IPS-NIHi11 (cell line): ENCODE data around the gene DCC.

ENCODE experiments used
- DNase-seq: peaks from one replicate; pipeline ENCODE4 v3.0.0; 2012; ENCODE audit warnings: mixed read lengths, low spot score

DCC gene

GRCh38 chr18:52822160-52822559 is 482.2 kb downstream of the DCC start:
- DNase-seq, result no peak

- DNase-seq, result no peak
These were observed 484.1 kb downstream of the DCC start for GRCh38 chr18:52824126-52824525.

GRCh38 chr18:52826994-52827393 is 487.0 kb downstream of the DCC start:
- peak; percentile 42 for DNase-seq

DNA sequence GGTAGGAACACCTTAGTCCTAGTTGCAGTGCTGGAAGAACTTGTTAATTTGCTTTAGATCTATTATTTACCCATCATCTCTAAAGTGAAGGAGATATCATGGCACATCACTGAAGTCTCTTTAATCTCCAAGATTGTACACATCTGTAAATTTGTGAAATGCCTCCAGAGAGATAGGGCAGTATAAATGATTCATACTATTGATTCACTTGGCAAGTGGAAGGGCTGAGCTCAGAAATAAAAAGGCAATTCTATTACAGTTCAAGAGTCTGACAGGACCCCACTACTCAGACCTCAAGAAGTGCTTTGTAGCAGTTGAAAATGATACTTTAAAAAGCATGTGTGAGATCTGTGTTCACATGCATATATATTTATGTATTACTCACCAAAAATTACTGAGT is 489.3 kb downstream of the DCC start:
- DNase-seq, result no peak

GRCh38 chr18:52829876-52830405 is 489.9 kb downstream of the DCC start:
- no peak for DNase-seq

- no peak for DNase-seq
These were observed 504.3 kb downstream of the DCC start for GRCh38 chr18:52844323-52844722.

DNA sequence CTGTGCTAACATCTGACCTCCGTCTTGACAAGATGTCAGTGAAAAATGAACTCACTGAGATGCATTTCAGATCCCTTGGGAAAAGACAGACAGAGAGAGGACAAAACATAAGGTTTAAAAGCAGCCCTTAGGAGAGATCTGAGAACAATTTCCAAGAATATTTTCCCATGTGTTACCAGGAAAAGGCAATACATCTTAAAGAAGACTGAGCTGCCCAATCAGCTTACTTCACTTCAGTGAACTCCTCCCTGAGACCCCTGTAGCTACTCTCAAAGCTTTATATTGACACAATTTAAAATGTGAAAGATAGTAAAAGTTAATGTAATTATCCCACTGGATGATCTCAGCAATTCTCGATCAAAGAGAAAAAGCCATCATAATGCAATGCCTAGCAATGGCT is 505.0 kb downstream of the DCC start:
- no peak for DNase-seq

DNA sequence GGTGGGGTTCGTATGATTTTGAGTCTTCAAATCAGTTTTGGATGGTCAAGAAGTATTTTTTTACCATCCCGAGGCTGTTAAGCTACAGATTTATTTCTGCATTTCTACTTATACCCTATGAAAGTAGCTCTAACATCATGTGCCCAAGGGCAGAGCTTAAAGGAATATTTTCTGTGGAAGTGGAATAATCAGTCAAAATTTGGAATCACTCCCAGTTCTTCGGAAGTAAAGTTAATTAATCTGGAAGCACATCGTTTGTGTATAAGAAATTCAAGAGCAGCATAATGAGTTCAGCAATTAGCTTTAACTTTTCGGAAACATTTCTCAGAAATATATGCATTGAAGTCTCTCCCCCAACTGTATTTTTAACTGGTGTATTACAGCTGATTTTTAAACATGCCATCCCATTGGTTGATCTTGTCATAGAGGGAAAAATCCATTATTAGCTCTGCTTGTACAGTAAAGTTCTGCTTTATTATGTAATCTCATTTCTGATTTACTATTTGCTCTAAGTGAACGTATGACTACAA is 510.1 kb downstream of the DCC start:
- no peak for DNase-seq

DNA sequence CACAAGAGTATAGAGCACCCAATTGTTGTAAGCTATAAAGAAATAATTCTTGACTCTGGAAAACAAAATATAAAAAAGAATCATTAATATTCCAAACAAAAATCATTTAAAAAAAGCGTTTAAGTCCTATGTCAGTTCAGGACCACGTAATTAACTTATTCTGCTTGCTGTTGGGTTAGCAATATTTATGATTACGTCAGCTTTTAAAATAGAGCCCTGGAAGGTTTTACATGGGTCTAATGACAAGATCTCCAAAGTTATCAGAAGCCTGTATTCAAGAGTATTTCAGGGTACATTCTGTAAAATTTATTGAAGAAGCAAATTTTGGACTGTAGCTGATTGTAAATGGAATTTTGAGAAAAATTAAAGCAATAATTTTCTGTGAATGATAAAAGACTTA is 521.6 kb downstream of the DCC start:
- no peak for DNase-seq

DNA sequence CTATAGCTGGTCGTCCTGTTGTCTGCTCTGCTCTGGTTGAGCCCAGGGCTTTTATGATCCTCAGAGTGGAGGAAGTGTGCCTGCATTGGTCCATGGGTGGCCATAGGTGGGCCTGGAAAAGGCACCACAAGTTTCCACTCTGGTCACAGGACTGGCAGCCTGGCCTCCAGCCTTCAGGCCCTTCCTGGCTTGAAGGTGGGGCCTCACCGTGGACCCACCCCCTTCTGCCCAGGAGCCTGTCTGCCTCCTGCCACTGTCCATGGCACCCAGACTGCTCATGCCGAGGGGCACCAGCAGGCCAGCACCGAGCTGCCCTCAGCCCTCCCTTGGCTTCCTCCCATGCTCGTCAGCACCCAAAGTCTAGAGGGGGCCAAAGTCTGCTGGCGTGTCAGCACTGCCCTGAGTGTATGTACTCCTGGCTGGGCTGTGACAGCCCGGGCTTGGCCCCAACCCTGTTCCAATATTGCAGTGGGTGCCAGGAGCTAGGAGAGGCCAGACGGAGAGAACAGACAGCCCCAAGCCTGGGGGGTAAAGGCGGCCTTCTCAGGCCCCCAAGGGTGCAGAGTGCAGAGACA is 529.4 kb downstream of the DCC start:
- DNase-seq, result no peak

DNA sequence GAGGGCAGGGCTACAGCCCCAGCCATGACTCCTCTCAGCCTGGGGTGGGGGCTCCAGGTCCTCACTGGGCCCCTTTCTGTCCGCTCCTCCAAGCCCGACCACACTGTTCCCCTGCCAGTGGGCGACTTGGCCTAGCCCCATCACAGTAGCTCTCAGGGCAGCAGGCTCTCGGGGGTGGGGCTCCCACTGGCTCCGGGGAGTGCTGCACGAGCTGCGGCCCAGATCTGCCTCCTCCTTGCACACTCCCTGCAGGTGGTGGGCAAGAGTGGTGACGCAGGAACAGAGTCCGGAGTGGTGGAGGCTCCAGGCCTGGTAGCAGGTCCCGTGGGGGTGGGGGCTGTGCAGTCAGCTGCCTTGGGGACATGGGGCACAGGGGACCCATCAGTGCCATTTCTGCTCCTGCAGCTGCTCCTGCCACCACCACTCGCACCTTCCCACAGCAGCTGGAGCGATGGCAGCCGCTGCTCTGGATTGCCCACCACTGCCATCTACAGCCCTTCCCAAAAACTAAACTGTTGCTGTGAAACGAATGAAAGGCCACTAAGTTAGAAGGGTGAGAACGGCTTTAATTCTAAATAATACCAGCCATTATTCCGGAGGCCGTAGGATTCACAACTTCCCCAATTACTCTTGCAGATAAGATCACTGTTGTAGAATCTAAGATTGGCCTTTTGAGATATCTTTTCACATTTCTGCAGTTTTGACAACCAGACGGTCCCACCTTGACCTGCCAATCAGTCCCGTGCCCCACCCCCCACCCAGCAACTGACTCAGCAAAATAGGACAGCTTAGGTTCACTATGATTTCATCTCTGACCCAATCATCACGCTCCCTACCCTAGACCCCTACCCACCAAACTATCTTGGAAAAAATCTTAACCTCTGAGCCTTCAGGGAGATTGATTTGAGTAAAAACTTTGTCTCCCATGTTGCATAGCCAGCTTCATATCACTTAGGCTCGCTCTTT is 530.2 kb downstream of the DCC start:
- peak; percentile 19 for DNase-seq

GRCh38 chr18:52874774-52875173 is 534.8 kb downstream of the DCC start:
- no peak for DNase-seq

DNA sequence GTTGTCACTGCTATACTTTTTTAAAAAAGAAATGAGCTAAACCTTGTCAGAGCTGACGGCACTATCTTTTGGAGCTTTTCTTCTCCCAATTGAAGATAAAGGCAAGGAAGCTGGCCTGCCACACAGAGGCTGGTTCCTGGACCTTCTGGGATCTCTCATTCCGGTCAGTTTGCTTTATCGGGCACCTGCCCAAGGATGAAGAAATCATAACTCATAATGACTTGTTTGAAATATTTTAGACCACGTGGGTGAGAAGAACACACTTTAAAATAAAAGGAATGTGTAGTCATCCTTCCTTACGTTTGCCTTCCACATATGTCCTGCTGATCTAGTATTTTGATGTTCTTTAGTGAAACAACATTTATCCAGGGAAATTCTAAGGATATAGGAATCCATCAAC is 535.7 kb downstream of the DCC start:
- DNase-seq, result no peak

DNA sequence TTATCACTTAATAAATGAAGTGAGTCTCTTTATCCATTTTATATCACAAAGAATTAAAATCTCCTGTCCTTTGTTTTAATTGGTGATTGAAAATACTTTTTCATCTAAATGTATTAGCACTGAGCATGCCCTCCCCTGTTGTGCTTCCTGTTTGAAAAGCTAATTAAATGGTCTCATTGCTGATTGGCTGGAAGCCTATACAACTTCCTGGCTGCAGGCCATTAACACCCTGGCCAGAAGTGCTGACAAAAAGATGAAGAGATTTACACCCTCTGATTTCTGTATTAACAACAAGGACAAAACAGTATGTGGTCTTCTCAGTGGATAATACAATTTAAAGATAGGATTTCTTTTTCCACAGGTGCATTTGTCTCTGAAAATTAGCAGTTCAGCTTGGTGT is 548.0 kb downstream of the DCC start:
- DNase-seq, result peak; percentile 28

DNA sequence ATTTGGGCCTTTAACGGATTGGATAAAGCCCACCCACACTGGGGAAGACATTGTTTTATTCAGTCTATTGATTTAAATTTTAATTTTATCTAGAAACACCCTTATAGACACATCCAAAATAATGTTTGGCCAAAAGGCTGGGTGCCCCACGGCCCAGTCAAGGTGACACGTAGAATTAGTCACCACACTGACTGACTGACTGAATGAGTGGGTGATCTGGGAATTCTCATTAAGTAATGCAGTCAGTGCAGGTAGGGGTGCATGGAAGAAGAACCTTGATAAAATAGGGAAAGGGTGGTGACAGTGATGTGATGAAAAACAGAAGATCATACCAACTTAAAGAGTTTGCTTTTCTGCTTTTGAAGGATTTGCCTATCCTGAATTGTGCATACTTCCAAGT is 554.8 kb downstream of the DCC start:
- no peak for DNase-seq

DNA sequence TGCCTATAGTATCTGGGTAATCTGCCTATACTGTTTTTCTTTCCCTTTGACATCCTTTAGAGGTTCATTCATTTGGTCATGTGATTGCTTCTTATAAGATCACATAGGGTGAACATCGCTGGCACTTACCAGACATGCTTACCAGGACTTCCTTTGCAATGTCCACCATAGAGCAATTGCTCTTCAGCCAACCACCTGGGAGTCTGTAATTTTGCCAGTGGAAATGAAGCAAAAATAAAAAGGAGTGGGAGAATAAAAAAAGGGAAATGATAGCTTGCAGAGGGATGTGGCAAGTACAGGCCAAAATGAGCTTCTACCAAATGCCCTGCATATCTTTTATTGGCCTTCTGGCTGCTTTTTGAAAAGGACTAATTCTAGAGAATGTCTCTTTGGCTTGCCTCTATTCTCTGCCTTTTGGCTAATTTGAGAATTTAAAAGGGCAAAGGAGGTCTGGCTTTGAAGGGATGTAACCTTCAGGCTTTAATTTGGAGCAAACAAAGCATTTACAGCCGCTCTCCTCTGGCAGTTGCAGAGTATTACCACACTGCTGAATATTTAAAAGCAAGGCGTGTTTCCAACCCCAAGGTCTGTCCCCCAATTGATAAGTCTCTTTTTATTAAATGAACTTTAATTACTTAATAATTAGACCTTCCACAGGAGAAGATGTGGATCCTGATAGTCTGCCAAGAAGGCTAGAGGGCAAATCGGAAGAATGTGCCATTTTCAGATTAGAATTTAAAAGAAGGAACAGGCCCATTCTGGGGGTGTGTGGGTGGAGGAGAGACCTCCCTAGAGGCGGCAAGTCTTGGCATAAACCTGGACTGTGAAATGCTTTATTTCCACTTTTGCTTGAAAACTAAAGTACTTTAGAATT is 557.9 kb downstream of the DCC start:
- DNase-seq, result no peak

GRCh38 chr18:52898485-52899058 is 558.6 kb downstream of the DCC start:
- DNase-seq, result no peak

DNA sequence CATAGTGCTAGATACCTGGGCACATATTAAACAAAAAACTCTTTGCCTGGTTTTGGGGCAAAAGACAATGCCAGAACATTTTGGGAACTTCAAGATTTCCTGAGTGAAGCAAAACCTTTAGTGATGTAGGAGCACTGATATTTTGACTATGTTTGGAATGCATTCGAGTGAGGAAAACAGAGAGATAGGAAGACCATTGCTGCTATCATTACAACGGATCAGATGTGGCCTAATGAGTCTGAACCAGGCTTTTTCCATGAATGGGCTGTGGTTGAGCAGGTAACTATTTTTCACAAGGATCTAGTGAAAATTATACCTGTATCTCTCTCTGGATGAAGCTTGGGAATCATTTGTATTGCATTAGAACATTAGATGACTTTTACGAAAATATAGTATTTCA is 562.2 kb downstream of the DCC start:
- no peak for DNase-seq

- peak; percentile 29 for DNase-seq
These were observed 563.9 kb downstream of the DCC start for GRCh38 chr18:52903857-52904256.

DNA sequence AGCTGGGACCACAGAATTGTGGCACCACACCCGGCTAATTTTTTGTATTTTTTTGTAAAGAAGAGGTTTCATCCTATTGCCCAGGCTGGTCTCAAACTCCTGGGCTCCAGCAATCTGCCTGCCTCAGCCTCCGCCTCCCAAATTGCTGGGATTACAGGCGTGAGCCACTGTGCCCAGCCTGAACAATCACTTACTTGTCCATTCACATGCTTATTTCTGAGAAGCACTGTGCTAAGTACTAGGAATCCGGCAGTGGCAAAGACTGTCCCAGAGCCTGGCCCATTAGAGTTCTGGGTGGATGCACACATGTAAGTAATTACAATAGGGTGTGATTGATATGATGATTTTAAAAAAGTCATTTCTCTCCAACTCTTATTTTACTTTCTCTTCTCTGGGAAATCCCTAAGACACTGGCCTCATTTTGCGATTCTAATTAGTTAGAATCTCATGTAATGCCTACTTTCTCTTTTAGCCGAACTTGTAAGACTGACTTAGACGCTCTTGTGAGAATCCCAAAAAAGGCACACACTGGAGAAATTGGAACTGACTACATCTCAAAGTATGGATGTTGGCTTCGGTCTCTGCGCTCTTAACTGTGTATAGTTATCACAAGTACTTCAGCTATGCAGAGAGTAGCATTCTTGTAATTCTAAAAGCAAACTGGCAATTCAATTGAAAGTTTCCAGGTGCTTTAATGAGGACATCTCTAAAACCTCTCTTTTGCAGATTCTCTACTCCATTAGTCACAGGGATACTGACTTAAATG is 567.7 kb downstream of the DCC start:
- no peak for DNase-seq

DNA sequence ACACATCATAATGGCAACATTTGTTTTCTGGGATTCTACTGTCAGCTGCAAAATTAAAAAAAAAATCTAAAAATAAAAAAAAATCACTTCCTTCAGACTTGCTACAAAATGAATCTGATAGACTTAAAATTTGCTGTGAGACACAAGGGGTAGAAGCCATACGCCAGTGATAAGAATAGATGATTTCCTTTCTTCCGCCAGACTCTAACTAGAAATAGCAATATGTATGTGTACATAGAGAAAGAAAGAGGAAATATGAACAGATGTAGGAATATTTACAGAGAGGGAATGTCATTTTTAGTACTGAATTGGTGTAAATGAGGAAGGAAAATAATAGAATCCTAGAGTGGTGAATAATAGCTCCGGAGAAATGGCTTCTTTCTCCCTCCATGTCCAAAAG is 574.2 kb downstream of the DCC start:
- no peak for DNase-seq
